Hepatocyte (in vitro differentiated cells): Measurements from ENCODE around the gene SYT15.
"Not testable (repeated sequence)": the region's sequence is repeated elsewhere in the genome, so short reads cannot be mapped to it uniquely, and the experiment has no call there.

Experiments
- EZH2 ChIP-seq: fragments of 200-600 bp; sonication (generic); IDR thresholded peaks from 2 replicates; pipeline ENCODE4 v1.6.1; 2016; ENCODE audit warnings: antibody characterized with exemption, mild to moderate bottlenecking, borderline replicate concordance
- EZH2phosphoT487 ChIP-seq: fragments of 200-600 bp; sonication (generic); IDR thresholded peaks from one replicate; pipeline ENCODE4 v1.6.1; 2018; ENCODE audit warnings: antibody characterized with exemption, mild to moderate bottlenecking, low read depth, moderate library complexity; ENCODE audit not compliant: unreplicated experiment, severe bottlenecking
- TF ChIP-seq, protein P1 (sequence below): fragments of 200-600 bp; sonication (generic); IDR thresholded peaks from 2 replicates; pipeline ENCODE4 v1.5.1; 2016; ENCODE audit warnings: antibody characterized with exemption, mild to moderate bottlenecking; ENCODE audit not compliant: poor library complexity

DNA sequence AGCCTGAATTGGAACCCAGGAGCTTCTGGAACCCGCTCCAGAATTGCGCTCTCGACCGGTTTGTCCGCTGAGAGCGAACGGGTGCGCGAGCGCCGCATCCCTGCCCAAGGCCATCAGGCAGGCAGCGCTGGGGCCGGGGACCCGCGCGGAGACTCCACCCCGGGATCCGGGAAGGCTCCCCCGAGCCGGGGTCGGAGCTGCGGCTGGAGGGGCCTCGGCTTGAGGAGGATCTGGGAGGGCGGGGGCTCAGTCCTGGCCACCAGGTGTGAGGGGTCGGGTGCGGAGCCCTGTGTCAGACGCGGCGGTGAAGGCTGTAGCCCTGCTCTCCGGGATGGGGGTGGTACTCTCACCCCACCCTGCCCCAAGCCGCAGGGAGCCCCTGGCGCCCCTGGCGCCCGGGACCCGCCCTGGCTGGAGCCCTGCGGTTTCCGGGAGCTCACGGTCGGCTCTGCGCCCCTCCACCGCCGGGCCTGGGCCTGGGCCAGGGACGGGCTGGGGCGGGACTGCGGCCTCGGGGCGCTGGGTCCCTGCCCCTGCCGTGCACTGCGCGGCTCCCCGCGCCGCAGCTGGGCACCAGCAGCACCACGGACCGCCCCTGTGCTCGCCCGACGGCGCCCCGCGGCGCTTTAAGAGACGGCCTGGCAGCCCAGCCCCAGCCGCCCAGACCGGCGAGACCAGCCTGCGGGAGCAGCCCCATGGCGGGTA lies at the start of gene SYT15:
- TF ChIP-seq, protein P1, sequence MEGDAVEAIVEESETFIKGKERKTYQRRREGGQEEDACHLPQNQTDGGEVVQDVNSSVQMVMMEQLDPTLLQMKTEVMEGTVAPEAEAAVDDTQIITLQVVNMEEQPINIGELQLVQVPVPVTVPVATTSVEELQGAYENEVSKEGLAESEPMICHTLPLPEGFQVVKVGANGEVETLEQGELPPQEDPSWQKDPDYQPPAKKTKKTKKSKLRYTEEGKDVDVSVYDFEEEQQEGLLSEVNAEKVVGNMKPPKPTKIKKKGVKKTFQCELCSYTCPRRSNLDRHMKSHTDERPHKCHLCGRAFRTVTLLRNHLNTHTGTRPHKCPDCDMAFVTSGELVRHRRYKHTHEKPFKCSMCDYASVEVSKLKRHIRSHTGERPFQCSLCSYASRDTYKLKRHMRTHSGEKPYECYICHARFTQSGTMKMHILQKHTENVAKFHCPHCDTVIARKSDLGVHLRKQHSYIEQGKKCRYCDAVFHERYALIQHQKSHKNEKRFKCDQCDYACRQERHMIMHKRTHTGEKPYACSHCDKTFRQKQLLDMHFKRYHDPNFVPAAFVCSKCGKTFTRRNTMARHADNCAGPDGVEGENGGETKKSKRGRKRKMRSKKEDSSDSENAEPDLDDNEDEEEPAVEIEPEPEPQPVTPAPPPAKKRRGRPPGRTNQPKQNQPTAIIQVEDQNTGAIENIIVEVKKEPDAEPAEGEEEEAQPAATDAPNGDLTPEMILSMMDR, result not testable (repeated sequence)
- not testable (repeated sequence) for TF ChIP-seq EZH2, EZH2phosphoT487
